NB4 (cell line): ENCODE measurements around the gene CFAP43.

Experiments used
- DNase-seq: peaks from one replicate; pipeline ENCODE4 v3.0.0; 2010; ENCODE audit warnings: low read depth
- H3K4me3 ChIP-seq: one replicate; pipeline ENCODE4 v1.5.1; 2011; ENCODE audit warnings: mild to moderate bottlenecking, low read depth, low read length, moderate library complexity
- MYC ChIP-seq: IDR thresholded peaks from 2 replicates; pipeline ENCODE4 v1.6.1; 2011; ENCODE audit warnings: low read depth, low read length
- POLR2A ChIP-seq: IDR thresholded peaks from 2 replicates; pipeline ENCODE4 v1.6.1; 2011; ENCODE audit warnings: mild to moderate bottlenecking; ENCODE audit not compliant: insufficient read length; ENCODE audit errors: extremely low read depth
- TF ChIP-seq, protein P1 (sequence below): IDR thresholded peaks from 2 replicates; pipeline ENCODE4 v1.6.1; 2011; ENCODE audit warnings: low read depth, low read length
- TF ChIP-seq, protein P2 (sequence below): IDR thresholded peaks from one replicate; pipeline ENCODE4 v1.5.1; 2012; ENCODE audit warnings: low read depth, low read length

Gene CFAP43

DNA sequence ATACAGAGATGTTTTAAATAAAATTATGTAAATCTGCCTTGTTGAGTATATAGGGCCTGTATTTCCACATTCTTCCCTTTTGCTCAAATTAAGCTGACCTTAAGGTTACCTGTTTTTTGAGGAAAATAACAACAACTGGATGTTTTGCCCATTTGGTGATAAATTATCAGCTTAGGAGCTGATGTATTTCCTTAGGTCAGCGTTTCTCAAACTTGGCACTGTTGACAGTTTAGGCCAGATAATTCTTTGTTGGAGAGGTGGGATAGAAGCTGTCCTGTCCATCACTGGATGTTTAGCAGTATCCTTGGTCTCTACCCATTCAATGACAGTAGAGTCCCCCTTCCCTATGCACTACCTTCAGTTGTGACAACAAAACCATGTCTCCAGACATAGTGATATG, 44.0 kb upstream of the CFAP43 start:
- no peak overlapping the region for H3K4me3 ChIP-seq
- TF ChIP-seq, protein P1, sequence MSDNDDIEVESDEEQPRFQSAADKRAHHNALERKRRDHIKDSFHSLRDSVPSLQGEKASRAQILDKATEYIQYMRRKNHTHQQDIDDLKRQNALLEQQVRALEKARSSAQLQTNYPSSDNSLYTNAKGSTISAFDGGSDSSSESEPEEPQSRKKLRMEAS = no peak
- TF ChIP-seq, protein P2, sequence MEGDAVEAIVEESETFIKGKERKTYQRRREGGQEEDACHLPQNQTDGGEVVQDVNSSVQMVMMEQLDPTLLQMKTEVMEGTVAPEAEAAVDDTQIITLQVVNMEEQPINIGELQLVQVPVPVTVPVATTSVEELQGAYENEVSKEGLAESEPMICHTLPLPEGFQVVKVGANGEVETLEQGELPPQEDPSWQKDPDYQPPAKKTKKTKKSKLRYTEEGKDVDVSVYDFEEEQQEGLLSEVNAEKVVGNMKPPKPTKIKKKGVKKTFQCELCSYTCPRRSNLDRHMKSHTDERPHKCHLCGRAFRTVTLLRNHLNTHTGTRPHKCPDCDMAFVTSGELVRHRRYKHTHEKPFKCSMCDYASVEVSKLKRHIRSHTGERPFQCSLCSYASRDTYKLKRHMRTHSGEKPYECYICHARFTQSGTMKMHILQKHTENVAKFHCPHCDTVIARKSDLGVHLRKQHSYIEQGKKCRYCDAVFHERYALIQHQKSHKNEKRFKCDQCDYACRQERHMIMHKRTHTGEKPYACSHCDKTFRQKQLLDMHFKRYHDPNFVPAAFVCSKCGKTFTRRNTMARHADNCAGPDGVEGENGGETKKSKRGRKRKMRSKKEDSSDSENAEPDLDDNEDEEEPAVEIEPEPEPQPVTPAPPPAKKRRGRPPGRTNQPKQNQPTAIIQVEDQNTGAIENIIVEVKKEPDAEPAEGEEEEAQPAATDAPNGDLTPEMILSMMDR = no peak
- no peak for TF ChIP-seq POLR2A
- no peak for TF ChIP-seq MYC
- DNase-seq = no peak

DNA sequence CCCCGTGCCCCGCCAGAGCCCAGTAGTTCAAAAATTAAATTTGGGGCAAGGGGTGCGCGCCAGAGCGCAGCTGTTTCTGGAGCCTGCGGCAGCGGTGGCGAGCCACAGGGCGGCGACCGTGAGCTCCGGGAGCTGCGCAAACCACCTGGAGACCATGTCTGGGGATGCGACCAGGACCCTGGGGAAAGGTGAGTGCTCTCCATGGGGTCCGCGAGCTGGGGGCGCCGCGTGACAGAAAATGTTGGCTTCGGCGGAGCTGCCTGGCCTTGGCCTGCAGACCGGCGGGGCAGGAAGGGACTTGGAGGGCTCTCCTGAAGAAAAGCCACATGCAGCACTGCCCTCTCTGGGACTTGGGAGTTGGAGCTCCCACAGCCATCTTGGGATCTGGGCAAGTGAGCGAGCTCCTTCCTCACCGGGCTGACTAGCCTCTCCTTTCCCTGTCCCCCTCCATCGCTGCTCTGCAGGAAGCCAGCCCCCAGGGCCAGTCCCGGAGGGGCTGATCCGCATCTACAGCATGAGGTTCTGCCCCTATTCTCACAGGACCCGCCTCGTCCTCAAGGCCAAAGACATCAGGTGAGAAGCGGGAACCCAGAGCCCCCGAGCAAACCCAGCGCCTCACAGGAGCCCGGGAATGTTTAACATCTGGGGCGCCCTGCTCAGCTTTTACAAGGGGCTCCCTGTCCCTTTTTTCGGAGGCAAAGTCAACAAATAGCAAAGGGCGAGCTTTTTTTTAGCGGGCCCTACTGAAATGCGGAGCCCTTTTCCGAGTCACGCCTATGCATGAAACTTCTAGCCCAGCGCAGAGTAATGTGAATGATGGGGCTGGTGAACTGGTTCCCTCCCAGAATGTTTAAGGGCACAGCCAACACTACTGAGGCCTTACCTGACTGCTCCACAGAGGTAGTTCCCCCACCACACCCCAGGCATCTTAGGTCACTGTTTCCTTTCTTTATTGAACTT, 42.9 kb upstream of the CFAP43 start:
- H3K4me3 ChIP-seq = no peak overlapping the region
- peak; percentile 49 for DNase-seq
- TF ChIP-seq, protein P2 = peak; percentile 77
- TF ChIP-seq, protein P1 = no peak
- no peak for TF ChIP-seq POLR2A
- no peak for TF ChIP-seq MYC

DNA sequence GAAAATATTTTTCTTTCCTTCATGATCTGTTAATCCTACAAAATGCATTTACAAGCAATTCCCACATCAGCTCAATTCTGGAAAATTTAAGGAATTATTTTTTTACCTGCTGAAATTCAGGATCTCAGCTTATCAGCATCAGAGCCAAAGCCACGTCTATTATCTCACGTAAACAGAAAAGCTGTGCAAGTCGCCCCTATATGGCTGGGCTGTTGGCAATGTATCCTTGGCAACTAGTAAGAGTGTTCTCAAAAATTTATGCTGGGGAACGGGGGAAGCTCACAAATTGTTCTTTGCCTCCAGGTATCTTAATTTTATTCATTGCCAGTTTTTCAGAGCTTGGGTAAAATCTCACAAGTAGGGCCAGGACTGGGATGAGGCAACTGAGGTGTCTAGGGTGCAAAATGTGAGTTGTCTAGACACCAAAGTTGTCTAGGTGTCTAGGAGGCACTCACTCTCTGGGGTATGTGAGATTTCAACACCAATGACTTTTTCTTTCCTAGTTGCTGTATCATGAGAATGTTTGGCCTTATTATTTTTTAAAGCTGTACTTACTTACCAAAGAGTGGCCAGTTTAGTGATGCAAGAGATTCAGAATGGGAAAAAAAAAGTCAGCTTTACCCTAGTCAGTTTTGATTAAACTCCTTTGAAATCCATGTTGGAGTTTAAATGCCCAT, 41.9 kb upstream of the CFAP43 start:
- TF ChIP-seq, protein P2 = no peak
- TF ChIP-seq, protein P1 = no peak
- TF ChIP-seq POLR2A = no peak
- TF ChIP-seq MYC = no peak
- H3K4me3 ChIP-seq = no peak overlapping the region
- DNase-seq = no peak

DNA sequence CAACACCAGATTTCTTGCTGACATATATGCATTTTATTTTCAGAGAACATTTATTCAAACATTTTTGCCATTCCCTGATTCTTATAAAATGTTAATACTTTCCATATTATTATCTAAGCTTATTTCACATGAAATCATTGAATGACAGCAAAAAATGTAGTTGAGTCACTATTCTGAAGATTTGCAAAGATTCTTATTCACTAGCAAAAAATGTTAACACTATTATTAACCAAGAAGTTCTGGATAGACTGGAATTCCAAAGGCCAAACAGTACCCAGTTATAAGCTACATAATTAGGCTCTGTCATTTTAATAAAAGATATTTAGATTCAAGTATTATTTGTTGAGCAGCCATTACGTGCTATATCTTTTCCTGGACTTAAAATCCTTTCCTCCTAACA, 41.1 kb upstream of the CFAP43 start:
- TF ChIP-seq MYC (no peak), POLR2A (no peak)
- TF ChIP-seq, protein P2 = no peak
- TF ChIP-seq, protein P1 = no peak
- H3K4me3 ChIP-seq = no peak overlapping the region
- DNase-seq = no peak

DNA sequence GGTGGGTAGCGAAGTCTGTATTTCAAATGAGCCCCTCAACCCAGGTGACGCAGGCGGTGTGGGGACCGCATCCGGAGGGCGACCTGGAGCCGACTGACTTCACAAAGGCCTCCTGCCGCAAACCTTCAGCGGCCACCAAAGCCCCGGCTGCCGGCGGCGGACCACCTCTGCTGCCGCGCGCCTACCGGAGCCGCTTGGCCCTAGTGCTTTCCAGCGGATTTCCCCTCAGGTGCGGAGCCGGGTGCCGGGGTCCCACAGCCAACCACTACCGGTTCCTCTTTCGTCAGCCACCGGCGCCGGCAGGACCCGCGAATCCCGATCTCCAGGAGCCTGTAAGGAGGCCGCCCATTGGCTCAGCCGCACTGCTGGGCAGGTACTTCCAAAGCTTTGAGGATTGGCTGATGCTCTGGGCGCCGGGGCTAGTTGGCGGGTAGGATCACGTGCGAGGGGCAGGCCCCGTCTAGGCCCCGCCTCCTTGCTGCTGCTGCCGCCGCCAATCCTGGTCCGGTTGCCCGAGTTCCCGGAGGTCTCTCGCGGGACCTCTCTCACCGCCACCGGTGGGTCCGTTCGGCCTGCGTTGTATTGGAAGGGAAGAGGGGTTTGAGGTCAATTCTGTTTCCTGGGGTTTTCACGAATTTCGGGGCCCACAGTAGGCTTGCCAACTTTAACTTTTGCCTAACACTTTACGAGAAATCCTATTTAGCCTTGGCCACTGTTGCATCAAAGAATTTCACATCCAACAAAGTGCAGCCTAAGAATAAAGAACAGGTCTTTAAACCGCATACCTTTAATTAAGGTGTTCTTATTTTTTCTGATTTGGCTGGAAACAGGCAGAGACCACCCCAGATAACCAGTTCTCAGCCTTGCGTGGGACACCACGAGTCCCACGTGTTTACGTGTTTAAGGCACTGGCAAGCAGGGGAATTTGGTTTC, 36.8 kb upstream of the CFAP43 start, which contains the start of gene GSTO2:
Gene GSTO2 (plus strand): TSS at position 472 of the 933 bp plus-strand sequence. CDS start 5,732 bp downstream, outside the sequence.
- TF ChIP-seq POLR2A (peak; percentile 94), MYC (peak; percentile 72)
- TF ChIP-seq, protein P1 = peak; percentile 96
- TF ChIP-seq, protein P2 = no peak
- DNase-seq = peak; percentile 100
- peak within 1 kb of the TSS; percentile 96 for H3K4me3 ChIP-seq
